Stimulated activated CD4-positive, alpha-beta T cell treated with anti-CD3 and anti-CD28 coated beads, TNF-alpha, amount 100 ng/mL, for 4 hours (primary cell): ENCODE data around the gene SPATA21.

ENCODE experiments used
- DNase-seq, 3 experiments: peaks; one replicate each; pipeline ENCODE4 v3.0.0-alpha.2; 2020; ENCODE audit warnings: low read depth in 3 of 3

The SPATA21 gene

GRCh38 chr1:16421201-16421600, 16.0 kb downstream of the SPATA21 start:
- DNase-seq, result no peak

DNA sequence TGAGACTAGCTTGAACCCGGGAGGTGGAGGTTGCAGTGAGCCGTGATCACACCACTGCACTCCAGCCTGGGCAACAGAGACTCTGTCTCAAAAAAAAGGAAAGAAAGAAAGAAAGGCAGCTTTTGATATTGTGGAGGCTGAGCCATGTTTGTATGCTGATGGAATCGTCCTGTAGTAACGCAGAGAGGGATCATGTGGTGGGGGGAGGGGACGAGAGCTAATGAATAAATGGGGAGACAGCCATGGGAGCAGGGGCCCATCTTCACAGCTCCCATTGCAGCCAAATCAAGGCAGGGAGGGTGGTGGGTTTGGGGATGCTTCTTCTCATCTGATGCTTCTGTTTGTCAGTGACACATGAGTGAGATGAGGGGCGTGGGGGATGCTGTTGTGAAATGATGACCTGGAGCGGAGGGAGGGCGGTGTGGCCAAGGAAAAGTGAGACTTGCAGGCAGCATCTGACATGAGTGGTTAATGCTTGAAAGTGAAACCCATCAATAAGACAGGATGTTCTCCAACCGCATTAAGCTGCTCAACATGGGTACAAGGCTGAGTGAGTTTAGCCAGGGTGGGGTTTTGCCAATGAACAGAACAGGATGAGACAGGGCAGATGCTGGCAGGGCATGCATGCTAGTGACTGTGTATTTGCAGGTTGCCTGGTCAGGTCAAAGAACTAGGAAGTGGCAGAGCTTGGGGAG, 16.7 kb downstream of the SPATA21 start:
- peak; percentile 10 to 23 (median 19) for DNase-seq

- DNase-seq, result no peak
Observed at GRCh38 chr1:16418823-16419425, 18.3 kb downstream of the SPATA21 start.

GRCh38 chr1:16413191-16413590, 24.0 kb downstream of the SPATA21 start:
- DNase-seq, result no peak

DNA sequence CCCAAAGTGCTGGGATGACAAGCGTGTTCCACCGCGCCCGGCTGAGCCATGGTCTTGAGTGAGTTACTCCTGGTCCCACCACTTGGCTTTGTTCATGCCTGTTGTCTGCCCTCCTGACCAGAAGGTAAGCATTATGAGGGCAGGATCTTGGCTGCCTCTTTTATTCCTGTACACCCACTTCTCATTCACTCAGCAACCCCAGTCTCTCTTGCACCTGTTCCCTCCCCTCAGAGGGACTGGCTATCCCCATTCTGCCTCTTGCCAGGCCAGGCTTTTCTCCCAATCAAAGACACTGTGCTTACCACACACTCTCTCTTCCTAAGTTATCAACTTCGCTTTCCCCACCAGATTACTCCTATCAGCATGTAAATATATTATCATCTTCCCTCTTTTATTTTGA, 26.4 kb downstream of the SPATA21 start:
- no peak for DNase-seq

- no peak for DNase-seq
Observed at GRCh38 chr1:16409536-16410152, 27.6 kb downstream of the SPATA21 start.

DNA sequence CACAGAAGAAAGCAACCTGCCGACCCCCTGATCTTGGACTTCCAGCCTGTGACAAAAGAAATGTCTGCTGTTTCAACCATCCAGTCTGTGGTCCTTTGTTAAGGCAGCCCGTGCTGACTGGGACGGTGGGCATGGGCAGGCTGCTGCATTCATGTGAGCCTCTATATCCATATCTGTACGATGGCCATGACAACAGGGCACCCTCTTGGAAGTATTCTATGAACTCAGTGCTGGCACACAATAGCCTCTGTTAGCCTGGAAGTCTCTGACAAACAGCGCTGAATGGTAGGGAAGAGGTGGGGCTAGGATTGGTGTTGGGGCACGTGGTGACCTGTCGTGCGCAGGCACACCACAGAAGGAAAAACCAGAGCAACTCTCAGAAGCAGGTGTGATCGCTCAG, 30.4 kb downstream of the SPATA21 start:
- no peak for DNase-seq

DNA sequence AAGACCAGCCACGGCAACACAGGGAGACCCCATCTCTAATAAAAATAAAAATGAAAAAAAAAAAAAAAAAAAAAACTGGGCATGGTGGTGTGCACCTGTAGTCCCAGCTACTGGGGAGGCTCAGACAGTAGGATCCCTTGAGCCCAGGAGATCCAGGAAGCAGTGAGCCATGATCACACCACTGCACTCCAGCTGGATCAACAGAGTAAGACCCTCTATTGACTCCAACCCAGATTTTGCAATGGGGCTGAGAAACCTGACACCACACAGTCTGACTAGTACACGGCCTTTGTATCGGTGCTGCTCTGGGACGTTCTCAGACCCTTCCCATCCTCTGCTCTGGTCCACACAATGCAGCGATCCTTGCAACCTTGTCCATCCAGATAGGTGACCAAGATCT, 31.8 kb downstream of the SPATA21 start:
- no peak for DNase-seq

GRCh38 chr1:16402742-16403141, 34.5 kb downstream of the SPATA21 start:
- DNase-seq, result no peak

- DNase-seq, result no peak
Observed at GRCh38 chr1:16398371-16398953, 38.8 kb downstream of the SPATA21 start.

DNA sequence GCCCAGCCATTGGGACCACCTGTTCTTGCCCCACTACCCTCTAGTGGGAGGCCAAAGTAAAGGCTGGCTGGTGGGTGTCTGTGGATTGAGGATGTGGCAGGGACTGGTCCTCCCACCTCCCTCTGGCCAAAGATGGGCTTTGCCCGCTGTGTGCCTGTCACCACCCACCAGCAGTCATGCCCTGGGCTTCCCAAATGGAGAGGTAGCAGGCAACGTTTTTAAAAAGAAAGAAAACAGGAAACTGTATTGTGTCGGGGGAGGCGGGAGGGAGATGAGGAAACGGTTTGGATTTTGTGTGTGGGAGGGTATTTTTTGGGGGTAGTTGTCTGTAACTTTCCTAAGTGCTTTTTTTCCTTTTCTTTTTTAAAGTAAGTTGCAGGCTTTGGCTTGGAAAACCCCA, 40.1 kb downstream of the SPATA21 start:
- no peak for DNase-seq

DNA sequence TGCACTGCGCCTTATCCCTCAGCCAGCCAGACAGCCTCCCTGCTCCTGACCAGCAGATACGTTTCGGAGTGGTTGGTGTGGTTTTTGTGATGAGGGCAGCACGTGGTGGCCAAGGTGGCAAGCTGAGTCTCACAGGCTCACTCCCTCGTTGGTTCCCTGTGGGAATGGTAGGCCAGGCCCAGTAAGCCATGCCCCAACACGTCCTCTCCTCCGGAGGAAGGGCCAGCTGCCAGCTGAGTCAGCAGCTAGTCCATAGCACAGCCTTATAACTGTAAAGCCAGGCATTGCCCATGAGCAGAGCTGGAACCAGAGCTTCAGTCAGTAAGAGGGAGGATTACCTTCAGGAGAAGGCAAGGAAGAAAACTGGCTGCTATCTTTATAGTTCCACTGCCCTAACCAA, 40.6 kb downstream of the SPATA21 start:
- no peak for DNase-seq

GRCh38 chr1:16394977-16395376, 42.2 kb downstream of the SPATA21 start:
- DNase-seq, result no peak

- DNase-seq, result no peak
Observed at GRCh38 chr1:16393570-16394521, 43.4 kb downstream of the SPATA21 start.

GRCh38 chr1:16392740-16393569, 44.3 kb downstream of the SPATA21 start:
- DNase-seq, result no peak

DNA sequence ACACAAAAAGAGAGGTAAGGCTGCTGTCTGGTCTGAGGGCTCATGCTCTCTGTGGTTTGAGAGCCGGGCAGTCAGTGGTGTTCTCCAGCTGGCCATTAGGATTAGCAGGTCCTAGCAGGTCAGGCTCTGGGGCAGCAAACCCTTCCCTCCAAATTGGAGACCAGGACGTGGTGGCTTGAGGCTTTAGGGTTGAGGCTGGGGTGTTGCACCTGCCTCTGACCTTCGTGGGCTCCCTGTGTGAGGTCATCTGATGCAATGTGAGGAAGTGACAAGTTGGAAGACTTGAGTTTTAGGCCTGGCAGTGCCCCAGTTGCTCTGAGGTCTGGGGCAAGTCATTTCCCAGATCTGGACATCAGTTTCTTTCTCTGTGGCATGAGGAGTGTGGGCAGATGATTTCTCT, 45.8 kb downstream of the SPATA21 start:
- DNase-seq, result no peak

- no peak for DNase-seq
Observed at GRCh38 chr1:16387201-16388188, 49.7 kb downstream of the SPATA21 start.

GRCh38 chr1:16386454-16387113, 50.6 kb downstream of the SPATA21 start:
- DNase-seq, result no peak
